Progenitor cell of endocrine pancreas (in vitro differentiated cells): ENCODE data around the gene IQCK. TPM values are rescaled to one million over a fixed set of nuclear protein-coding genes. Genes with fewer than 3 reads are reported as not detected.

ENCODE experiments used
- DNase-seq: peaks from one replicate; pipeline ENCODE4 v3.0.0; 2021; ENCODE audit warnings: low spot score; ENCODE audit not compliant: unreplicated experiment
- H3K27ac Mint-ChIP-seq: 2 replicates; pipeline ENCODE4 v1.8.0; 2021; ENCODE audit warnings: mild to moderate bottlenecking, moderate library complexity, mixed read lengths
- H3K27me3 Mint-ChIP-seq: 2 replicates; pipeline ENCODE4 v1.8.0; 2021; ENCODE audit warnings: mixed read lengths
- H3K36me3 Mint-ChIP-seq: 2 replicates; pipeline ENCODE4 v1.8.0; 2022; ENCODE audit warnings: mixed read lengths; ENCODE audit not compliant: insufficient read depth
- H3K4me1 Mint-ChIP-seq: 2 replicates; pipeline ENCODE4 v1.8.0; 2021; ENCODE audit warnings: low read depth, mixed read lengths
- H3K4me3 Mint-ChIP-seq: 2 replicates; pipeline ENCODE4 v1.8.0; 2021; ENCODE audit warnings: low read depth, mild to moderate bottlenecking, moderate library complexity, mixed read lengths
- H3K9me3 Mint-ChIP-seq: 2 replicates; pipeline ENCODE4 v1.8.0; 2021; ENCODE audit warnings: low read depth, mixed read lengths
- CTCF ChIP-seq: fragments of 200-600 bp; sonication (generic); IDR thresholded peaks from one replicate; pipeline ENCODE4 v1.5.0; 2021; ENCODE audit warnings: antibody characterized with exemption, mild to moderate bottlenecking; ENCODE audit not compliant: unreplicated experiment
- total RNA-seq: library from RNA; stranded (reverse); gene quantifications from 2 replicates; pipeline ENCODE4 v1.2.1, GENCODE V29; 2021

Gene IQCK
- total RNA-seq, 1 donor from 2014 or later, result 33.2 TPM

GRCh38 chr16:19812986-19813385 lies 94.9 kb downstream of the IQCK start:
- H3K36me3 Mint-ChIP-seq, result peaks cover 12% of the 10 kb centered on the region
- H3K9me3 Mint-ChIP-seq, result peaks cover 11% of the 10 kb centered on the region
- peaks cover 23% of the 10 kb centered on the region for H3K4me1 Mint-ChIP-seq
- DNase-seq, result no peak
- TF ChIP-seq CTCF, result no peak
- H3K4me3 Mint-ChIP-seq, result no peak overlapping the region
- H3K27ac Mint-ChIP-seq, result no peak overlapping the region
- no peaks in the 10 kb centered on the region for H3K27me3 Mint-ChIP-seq

GRCh38 chr16:19815418-19815817 lies 97.3 kb downstream of the IQCK start:
- H3K4me3 Mint-ChIP-seq, result no peak overlapping the region

GRCh38 chr16:19817122-19817521 lies 99.1 kb downstream of the IQCK start:
- DNase-seq, result no peak
- no peak for TF ChIP-seq CTCF
- Mint-ChIP-seq H3K9me3 (peaks cover 11% of the 10 kb centered on the region), H3K36me3 (peaks cover 15% of the 10 kb centered on the region), H3K27me3 (no peaks in the 10 kb centered on the region), H3K27ac (peak overlapping the region; percentile 2), H3K4me3 (no peak overlapping the region), H3K4me1 (peaks cover 13% of the 10 kb centered on the region)

More at GRCh38 chr16:19815418-19815817, 97.3 kb downstream of the IQCK start:
- Mint-ChIP-seq H3K27me3 (no peaks in the 10 kb centered on the region), H3K36me3 (peaks cover 15% of the 10 kb centered on the region), H3K9me3 (peaks cover 11% of the 10 kb centered on the region), H3K4me1 (peaks cover 18% of the 10 kb centered on the region), H3K27ac (no peak overlapping the region)
- DNase-seq, result no peak
- no peak for TF ChIP-seq CTCF

- peaks cover 13% of the 10 kb centered on the region for H3K4me1 Mint-ChIP-seq
Measured at GRCh38 chr16:19817875-19818274, 99.8 kb downstream of the IQCK start.

GRCh38 chr16:19822533-19822932 lies 104.5 kb downstream of the IQCK start:
- Mint-ChIP-seq H3K27me3 (no peaks in the 10 kb centered on the region), H3K9me3 (no peaks in the 10 kb centered on the region), H3K4me3 (no peak overlapping the region), H3K4me1 (peaks cover 7% of the 10 kb centered on the region), H3K36me3 (peaks cover 6% of the 10 kb centered on the region), H3K27ac (no peak overlapping the region)
- no peak for TF ChIP-seq CTCF
- DNase-seq, result no peak

More at GRCh38 chr16:19817875-19818274, 99.8 kb downstream of the IQCK start:
- H3K4me3 Mint-ChIP-seq, result no peak overlapping the region
- peaks cover 14% of the 10 kb centered on the region for H3K36me3 Mint-ChIP-seq
- TF ChIP-seq CTCF, result no peak
- no peaks in the 10 kb centered on the region for H3K27me3 Mint-ChIP-seq
- H3K9me3 Mint-ChIP-seq, result peaks cover 6% of the 10 kb centered on the region
- no peak overlapping the region for H3K27ac Mint-ChIP-seq
- no peak for DNase-seq
